ENCODE results near the gene MYO18A.
A peak's percentile ranks its signal among the peaks of the same experiment; 100 is the strongest.

The MYO18A gene

DNA sequence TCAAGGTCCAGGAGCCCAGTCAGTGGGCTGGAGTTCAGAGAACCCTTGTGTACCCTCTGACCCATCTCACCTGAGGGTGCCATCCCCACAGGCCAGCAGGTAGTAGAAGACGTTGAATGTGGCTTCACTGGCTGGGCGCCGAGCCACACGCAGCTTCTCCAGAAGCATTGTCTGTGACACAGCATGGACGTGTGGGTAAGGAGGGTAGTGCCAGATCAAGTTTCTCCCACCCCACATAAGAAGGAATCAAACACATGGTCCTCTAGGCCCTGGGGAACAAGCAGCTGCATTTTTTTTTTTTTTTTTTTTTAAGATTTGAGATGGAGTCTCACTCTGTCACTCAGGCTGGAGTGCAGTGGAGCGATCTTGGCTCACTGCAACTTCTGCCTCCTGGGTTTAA, 60.9 kb downstream of the MYO18A start:
- TF ChIP-seq GATA3 (IDR thresholded peaks at IDR 0.05; ENCODE audit: low read depth, low read length) (no peak), GATA2 (IDR thresholded peaks at IDR 0.05; ENCODE audit: low read depth, low read length) (no peak)

GRCh38 chr17:29116804-29117753, 63.1 kb downstream of the MYO18A start:
- no peak for TF ChIP-seq GATA3 (IDR thresholded peaks at IDR 0.05; ENCODE audit: low read depth, low read length)
- TF ChIP-seq GATA2 (IDR thresholded peaks at IDR 0.05; ENCODE audit: low read depth, low read length): no peak

GRCh38 chr17:29115961-29116803, 64.0 kb downstream of the MYO18A start:
- TF ChIP-seq GATA3 (IDR thresholded peaks at IDR 0.05; ENCODE audit: low read depth, low read length) (no peak), GATA2 (IDR thresholded peaks at IDR 0.05; ENCODE audit: low read depth, low read length) (no peak)

DNA sequence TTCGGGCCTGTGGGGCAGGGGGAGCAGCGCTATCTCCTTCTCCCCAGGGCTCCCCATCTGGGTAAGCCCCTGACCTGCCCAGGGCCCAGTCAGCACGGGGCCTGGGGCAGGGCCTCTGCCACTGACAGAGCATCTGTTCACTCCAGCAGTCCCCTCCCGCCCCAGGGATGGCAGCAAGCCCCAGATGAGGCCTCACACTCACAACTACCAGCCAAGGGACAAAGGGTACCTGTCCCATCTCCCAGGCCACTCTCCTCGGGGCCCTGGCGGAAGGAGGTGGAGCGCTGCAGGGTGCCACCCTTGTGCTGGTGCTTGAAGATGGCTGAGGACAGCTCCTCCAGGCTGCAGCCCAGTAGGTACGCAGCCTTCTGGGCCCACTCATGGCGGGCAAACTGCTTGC, 64.8 kb downstream of the MYO18A start:
- no peak for TF ChIP-seq GATA2 (IDR thresholded peaks at IDR 0.05; ENCODE audit: low read depth, low read length)
- TF ChIP-seq GATA3 (IDR thresholded peaks at IDR 0.05; ENCODE audit: low read depth, low read length): no peak

- TF ChIP-seq GATA3 (IDR thresholded peaks at IDR 0.05; ENCODE audit: low read depth, low read length) (no peak), GATA2 (IDR thresholded peaks at IDR 0.05; ENCODE audit: low read depth, low read length) (no peak)
Observed at GRCh38 chr17:29114141-29114540, 66.1 kb downstream of the MYO18A start.

DNA sequence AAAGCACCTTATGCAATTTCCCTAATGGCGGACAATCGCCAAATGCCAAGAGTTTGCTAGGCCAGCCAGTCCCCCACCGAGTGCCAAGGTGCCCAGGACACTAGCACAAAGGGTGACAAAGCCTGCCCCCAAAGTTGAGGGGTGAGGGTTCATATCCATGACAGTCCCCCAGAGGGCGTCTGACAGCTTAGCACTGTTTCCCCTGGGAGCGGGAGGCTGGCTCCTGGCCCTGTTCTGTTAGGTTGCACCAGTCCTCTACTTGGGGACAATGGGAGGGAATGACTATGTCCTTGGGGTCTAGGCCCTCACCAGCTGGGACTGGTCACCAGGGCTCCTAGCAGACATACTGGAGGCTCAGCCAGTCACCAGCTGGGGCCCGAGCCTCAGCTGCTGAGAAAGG, 66.9 kb downstream of the MYO18A start:
- TF ChIP-seq GATA2 (IDR thresholded peaks at IDR 0.05; ENCODE audit: low read depth, low read length): no peak
- no peak for TF ChIP-seq GATA3 (IDR thresholded peaks at IDR 0.05; ENCODE audit: low read depth, low read length)

- no peak for TF ChIP-seq GATA3 (IDR thresholded peaks at IDR 0.05; ENCODE audit: low read depth, low read length)
- TF ChIP-seq GATA2 (IDR thresholded peaks at IDR 0.05; ENCODE audit: low read depth, low read length): no peak
Observed at GRCh38 chr17:29112771-29113295, 67.4 kb downstream of the MYO18A start.

DNA sequence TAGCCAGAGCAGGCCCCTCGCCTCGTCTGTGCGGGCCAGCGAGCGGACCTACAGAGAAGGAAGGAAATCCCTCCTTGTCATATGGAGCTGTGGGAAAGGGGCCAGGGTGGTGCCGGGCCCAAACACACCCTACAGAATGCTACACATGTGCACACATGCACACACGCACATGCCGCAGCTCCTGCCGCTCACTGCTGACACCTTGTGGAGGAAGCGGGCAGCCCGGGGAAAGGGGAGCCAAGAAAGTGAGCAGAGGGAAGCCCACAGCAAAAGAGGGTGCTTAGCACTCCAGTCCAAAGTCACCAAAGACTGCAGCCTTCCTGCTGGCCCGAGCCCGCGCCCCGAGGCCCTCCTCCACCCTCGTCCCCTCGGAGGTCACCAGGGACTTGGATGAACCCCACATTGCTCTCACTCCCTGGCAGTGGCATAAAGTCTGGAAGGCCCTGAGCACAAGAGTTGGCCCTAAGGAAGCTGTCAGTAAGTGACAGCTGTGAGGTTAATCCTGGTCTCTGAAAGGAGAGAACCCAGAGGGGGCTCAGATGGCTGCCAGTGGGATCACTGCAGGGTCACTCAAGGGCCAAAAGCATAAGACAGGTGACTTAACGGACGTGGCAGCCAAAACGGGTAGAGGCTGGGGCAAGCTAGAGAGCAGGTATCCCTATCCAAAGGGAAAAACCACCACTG, 68.2 kb downstream of the MYO18A start:
- TF ChIP-seq GATA3 (IDR thresholded peaks at IDR 0.05; ENCODE audit: low read depth, low read length) (no peak), GATA2 (IDR thresholded peaks at IDR 0.05; ENCODE audit: low read depth, low read length) (no peak)

DNA sequence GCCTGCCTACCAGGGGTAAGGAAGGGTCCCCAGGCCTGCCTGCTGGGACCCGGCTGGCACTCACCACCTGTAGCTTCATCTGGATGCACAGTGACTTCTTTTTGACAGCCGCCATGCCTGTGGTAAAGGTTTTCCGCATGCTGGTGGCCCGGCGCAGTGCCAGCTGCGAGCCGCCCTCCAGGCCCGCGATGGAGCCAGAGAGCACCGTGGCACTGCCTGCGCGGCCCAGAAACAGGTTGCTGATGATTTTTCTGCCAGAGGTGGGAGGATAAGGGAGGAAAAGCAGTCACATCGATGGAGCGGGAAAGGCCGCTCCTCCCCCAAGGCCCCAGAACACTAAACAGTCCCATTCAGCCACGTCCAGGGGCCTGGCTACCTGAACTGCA, 69.8 kb downstream of the MYO18A start:
- TF ChIP-seq GATA2 (IDR thresholded peaks at IDR 0.05; ENCODE audit: low read depth, low read length) (no peak), GATA3 (IDR thresholded peaks at IDR 0.05; ENCODE audit: low read depth, low read length) (no peak)

- no peak for TF ChIP-seq GATA2 (IDR thresholded peaks at IDR 0.05; ENCODE audit: low read depth, low read length)
Observed at GRCh38 chr17:29109477-29110371, 70.5 kb downstream of the MYO18A start.

DNA sequence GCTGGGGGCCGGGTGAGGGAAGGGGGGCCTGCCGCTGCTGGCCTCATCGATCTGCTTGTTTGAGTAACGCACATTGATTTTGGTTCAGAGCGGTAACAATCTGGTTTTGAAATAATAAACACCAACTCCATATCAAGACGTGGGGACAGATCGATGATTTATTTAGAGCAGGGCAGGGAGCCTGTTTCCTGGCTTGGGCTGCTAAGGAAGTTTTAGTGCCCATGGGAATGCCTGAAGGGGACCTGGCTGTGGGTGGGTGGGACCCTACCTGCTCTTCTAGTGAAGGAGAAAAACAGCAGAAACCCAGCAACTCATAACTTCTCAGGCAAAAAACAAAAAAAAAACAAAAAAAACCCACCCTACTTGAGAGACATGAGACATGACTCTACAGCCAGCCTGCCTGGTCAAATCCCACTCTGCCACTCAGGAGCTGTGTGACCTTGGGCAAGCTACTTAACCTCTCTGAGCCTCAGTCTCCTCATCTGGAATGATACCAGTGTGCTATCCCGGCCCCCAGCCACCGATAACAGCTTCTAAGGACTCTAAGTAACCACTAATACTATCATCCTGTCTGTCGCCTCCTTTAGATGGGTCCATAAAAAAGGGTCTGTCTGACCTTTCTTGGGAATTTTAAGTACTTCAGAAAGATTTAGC, 71.2 kb downstream of the MYO18A start:
- no peak for TF ChIP-seq GATA3 (IDR thresholded peaks at IDR 0.05; ENCODE audit: low read depth, low read length)
- no peak for TF ChIP-seq GATA2 (IDR thresholded peaks at IDR 0.05; ENCODE audit: low read depth, low read length)

DNA sequence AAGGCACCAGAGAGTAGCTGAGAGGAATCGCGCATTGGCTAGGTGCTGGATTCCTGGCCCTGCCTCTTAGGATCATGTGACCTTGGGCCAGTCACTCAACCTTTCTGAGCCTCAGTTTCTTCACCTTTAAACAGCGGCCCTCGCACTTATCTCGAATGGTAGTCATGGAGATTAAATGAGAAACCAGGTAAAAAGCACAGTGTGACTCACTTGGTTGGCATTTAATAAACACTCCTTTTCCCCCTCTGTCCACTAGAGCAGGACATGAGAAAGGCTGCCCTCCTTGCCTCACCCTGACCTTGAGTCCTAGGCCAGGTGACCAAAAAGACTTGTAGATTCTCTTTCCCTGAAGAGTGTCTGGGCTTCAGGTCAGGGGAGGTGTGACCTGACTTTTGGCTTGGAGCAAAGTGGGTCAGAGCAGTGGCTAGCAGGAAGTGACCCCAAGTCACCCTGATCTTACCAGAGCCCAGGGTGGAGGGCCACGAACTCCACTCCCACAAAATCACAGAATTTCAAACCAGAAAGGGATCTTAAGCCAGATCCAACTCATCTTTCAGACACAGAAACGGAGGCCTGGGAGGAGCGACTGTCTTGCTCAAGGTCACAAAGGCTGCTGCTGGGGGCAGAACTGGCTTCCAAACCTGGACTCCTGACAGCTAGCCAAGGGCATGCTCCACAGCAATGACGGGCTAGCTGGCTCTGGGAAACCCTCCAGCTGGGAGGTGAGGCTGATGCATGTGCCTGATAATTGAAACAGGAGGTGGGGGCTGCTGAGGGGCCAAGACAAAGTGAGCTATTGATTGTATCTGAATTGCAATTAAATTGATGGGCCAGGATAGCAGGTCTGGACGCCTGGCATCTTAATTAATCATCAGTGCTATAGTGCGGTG, 72.0 kb downstream of the MYO18A start:
- TF ChIP-seq GATA3 (IDR thresholded peaks at IDR 0.05; ENCODE audit: low read depth, low read length): no peak
- TF ChIP-seq GATA2 (IDR thresholded peaks at IDR 0.05; ENCODE audit: low read depth, low read length): peak; percentile 97

All from SH-SY5Y (cell line).